ENCODE results near the gene ECE2.
A peak's percentile ranks its signal among the peaks of the same experiment; 100 is the strongest.

ECE2 gene

DNA sequence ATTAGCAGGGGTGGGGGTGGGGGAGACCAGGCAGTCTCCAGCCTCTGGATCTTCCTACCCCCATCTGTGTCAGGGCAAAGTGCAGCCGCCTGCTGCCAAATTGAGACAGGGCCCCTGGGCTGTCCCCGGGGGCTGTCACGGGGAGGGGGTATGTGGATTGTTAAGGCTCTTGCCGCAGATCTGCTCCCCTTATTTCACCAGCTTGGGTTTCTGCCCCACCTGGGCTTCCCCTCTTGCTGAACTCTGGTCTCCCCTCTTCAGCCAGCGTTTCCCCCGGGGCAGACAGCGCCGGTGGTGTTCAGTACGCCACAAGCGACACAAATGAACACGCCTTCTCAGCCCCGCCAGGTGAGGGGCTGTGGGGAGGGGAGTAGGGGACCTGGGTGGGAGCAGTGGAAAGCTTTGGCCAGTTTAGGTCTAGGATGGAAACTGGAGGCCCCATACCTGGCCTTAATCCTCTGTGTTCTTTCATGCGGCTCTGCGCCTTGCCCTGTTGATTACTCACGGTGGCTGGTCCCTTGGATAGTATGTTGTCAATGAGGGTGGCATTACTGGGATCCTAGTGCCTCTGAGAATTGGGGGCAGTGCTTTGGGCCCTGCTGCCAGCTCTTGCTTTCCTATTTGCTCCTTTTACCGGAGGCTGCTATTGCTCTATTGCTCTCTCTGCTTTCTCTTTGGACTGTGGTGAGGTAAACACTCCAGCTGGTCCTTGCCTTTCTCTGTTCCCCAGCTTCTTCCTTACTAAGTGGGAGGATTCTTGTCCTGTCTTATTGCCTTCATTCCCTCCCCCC lies 40.2 kb downstream of the ECE2 start:
- DNase-seq: no peak

DNA sequence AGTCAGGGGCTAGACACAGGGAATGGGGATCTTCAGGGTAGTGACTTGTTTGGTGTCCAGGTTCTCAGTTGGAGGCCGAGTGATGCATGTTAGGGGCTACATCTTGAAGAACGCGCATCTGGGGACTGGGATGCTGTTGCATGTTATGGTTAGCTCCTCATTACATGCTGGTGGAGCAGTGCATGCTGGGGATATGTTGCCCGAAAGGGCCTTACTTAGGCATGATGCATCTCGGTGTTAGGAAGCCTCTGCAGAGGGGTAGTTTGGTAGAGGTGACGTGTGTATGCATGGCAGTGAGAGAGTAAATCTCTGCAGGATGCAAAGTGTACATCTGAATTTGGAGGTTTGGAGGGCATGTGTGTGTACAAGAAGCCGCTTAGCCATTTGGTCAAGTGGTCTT lies 41.0 kb downstream of the ECE2 start:
- DNase-seq: no peak

DNA sequence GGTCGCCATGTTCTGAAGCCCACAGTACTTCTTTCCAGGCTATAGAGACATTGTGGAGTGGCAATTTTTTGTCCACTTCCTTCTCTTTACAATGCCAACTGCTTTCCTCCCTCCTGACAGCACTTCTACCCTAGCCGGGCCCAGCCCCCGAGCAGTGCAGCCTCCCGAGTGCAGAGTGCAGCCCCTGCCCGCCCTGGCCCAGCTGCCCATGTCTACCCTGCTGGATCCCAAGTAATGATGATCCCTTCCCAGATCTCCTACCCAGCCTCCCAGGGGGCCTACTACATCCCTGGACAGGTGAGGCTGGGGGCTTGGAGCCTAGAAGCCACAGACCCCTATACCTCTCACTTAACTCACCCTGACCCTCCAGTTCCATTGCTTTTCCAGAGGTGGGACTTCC lies 41.4 kb downstream of the ECE2 start:
- no peak for DNase-seq

GRCh38 chr3:184320104-184320445 lies 44.3 kb downstream of the ECE2 start:
- peak; percentile 98 for DNase-seq

DNA sequence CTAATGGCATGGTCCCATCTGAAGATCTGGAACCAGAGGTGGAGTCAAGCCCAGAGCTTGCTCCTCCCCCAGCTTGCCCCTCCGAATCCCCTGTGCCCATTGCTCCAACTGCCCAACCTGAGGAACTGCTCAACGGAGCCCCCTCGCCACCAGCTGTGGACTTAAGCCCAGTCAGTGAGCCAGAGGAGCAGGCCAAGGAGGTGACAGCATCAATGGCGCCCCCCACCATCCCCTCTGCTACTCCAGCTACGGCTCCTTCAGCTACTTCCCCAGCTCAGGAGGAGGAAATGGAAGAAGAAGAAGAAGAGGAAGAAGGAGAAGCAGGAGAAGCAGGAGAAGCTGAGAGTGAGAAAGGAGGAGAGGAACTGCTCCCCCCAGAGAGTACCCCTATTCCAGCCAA lies 45.8 kb downstream of the ECE2 start:
- DNase-seq: no peak

GRCh38 chr3:184322731-184323487 lies 47.1 kb downstream of the ECE2 start:
- DNase-seq: no peak

DNA sequence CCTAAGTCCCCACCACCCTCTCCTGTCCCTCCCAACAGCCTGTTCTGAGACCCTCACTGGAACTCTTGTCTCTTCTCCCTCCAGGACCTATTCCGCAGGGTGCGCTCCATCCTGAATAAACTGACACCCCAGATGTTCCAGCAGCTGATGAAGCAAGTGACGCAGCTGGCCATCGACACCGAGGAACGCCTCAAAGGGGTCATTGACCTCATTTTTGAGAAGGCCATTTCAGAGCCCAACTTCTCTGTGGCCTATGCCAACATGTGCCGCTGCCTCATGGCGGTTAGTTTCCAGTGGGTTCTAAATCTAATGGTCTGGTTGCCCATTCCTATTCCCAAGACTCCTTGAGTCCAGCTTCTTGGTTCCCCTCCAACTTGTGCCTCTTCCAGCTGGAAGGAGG lies 47.9 kb downstream of the ECE2 start:
- no peak for DNase-seq

GRCh38 chr3:184325269-184325668 lies 49.4 kb downstream of the ECE2 start:
- DNase-seq: no peak

DNA sequence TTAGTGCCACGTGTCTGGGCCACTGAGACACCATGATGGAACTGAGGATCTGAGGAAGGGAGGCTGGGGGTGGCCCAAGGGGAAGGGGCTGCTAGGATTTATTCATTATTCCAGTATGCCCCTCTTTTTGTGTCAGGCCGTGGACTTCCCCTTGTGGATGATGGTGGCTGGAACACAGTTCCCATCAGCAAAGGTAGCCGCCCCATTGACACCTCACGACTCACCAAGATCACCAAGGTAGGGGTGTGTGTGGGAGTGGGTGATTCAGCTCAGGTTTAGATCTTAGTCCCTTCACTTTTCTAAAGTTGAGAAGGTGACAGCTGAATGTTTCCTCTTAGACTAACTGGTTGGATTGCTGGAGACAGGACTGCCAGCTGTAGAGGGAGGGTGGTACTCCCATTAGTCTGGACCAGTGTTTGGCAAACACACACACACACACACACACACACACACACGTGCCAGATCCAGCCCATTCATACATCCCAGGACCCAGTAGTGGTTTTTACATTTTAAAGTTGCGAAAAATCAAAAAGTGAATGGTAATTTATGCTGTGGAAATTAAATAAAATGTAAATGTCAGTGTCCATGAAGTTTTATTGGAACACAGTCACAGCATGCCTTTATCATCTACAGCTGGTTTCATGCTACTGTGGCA lies 50.0 kb downstream of the ECE2 start:
- DNase-seq: no peak

- no peak for DNase-seq
These were observed 51.3 kb downstream of the ECE2 start for GRCh38 chr3:184327171-184327570.

- DNase-seq: no peak
These were observed 52.7 kb downstream of the ECE2 start for GRCh38 chr3:184328516-184328915.

GRCh38 chr3:184332370-184333090 lies 56.7 kb downstream of the ECE2 start:
- peak; percentile 96 for DNase-seq

- no peak for DNase-seq
These were observed 57.4 kb downstream of the ECE2 start for GRCh38 chr3:184333190-184333589.

GRCh38 chr3:184333700-184334099 lies 57.9 kb downstream of the ECE2 start:
- DNase-seq: no peak

- peak; percentile 83 for DNase-seq
These were observed 58.8 kb downstream of the ECE2 start for GRCh38 chr3:184334470-184335158.

DNA sequence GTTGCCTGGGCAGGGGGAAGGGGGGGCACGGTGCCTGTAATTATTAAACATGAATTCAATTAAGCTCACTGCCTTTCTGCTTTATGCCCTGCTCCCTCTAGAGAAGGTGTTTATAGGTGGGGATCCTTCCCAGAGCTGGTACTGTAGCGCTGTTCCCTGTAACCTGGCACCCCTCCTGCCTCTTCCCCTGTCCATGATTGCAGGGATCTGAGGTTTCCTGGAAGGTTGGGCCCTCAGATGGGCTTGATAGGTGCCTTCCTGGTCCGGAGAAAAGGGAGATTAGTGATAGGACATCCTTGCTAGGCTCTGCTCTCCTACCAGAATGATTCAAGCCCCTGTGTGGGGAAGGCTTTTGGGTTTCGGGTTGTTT lies 59.5 kb downstream of the ECE2 start:
- DNase-seq: no peak

DNA sequence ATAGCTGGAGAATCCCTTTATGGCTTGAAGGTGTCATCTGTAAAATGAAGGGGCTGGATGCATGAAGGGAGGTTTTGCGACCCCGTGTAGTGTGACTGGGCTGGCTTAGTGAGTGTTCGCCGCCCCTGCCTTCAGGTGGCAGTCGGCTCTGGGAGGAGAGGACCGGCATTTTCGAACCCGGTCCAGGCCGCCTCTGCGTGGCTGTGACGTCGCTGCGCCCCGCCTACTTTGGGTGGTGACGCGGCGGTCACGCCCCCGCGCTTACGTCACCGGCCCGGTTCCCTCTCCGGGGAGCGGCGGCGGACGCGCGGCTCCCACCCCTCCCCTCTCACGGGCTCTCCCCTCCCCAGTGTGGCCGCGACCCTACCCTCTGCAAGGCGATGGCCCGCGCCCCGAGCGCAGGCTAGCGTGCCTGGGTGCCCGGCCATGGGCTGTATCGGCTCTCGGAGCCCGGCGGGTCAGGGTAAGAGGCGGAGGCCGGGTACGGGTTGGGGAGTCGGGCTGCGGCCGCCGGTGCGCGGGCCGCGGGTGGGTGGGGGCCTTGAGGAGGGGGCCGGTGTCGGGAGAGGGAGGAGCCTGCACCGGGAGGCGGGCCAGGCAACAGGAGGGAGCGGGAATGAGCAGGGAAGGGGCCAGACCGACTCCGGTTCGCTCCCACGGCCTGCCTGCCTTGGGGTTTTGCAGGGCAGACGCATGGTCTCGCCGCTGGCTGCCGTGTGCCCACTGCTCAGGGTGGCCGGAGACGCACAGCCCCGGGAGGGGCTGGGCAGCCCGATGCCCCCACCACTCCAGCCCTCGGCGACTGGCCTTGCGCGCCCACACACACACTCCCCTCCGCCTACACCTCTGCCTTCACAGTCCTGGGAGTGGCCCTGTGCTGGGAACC lies 60.1 kb downstream of the ECE2 start:
- DNase-seq: peak; percentile 76

GRCh38 chr3:184336547-184337398 lies 61.0 kb downstream of the ECE2 start:
- DNase-seq: peak; percentile 44

DNA sequence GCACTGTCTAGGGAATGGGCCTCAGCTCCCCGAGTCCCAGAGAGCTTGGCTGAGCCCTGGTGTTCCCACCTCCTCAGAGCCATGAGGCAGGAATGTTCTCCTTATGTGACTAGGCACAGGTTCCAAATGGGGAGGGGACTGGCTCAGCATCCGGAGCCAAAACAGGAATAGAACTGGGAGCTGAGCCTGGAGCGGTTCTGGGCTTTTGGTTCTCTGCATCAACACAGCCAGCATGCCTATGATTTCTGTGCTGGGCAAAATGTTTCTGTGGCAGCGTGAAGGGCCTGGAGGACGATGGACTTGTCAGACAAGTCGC lies 61.5 kb downstream of the ECE2 start, which contains the start of gene FAM131A:
Gene FAM131A (plus strand): TSS at position 202 of the 316 bp plus-strand sequence. CDS start 31 bp downstream, at position 233.
- DNase-seq: no peak

- no peak for DNase-seq
These were observed 62.2 kb downstream of the ECE2 start for GRCh38 chr3:184337981-184338380.

GRCh38 chr3:184338511-184338945 lies 62.7 kb downstream of the ECE2 start:
- no peak for DNase-seq

Data from EL (cell line).